GM12892 (cell line): ENCODE data around the gene COL6A2.

ENCODE experiments used
- POLR2A ChIP-seq: IDR thresholded peaks from 2 replicates; pipeline ENCODE4 v1.6.1; 2011; ENCODE audit warnings: low read depth, low read length, control low read depth
- POLR2AphosphoS5 ChIP-seq: IDR thresholded peaks from 2 replicates; pipeline ENCODE4 v1.6.1; 2011; ENCODE audit warnings: low read depth, low read length, control low read depth

- TF ChIP-seq POLR2A, result no peak
- TF ChIP-seq POLR2AphosphoS5, result no peak
Measured at GRCh38 chr21:46150073-46150472, 52.2 kb downstream of the COL6A2 start.
